ENCODE data around the gene NFKBIL1.
"Not testable (repeated sequence)": the region's sequence is repeated elsewhere in the genome, so short reads cannot be mapped to it uniquely, and the experiment has no call there.

NFKBIL1 gene

DNA sequence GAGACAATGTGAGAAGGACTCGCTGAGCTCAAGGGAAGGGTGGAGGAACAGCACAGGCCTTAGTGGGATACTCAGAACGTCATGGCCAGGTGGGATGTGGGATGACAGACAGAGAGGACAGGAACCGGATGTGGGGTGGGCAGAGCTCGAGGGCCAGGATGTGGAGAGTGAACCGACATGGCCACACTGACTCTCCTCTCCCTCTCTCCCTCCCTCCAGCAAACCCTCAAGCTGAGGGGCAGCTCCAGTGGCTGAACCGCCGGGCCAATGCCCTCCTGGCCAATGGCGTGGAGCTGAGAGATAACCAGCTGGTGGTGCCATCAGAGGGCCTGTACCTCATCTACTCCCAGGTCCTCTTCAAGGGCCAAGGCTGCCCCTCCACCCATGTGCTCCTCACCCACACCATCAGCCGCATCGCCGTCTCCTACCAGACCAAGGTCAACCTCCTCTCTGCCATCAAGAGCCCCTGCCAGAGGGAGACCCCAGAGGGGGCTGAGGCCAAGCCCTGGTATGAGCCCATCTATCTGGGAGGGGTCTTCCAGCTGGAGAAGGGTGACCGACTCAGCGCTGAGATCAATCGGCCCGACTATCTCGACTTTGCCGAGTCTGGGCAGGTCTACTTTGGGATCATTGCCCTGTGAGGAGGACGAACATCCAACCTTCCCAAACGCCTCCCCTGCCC lies 29.6 kb downstream of the NFKBIL1 start:
- no peak for DNase-seq
- in situ Hi-C loops (cut with MboI; ENCODE audit: low pct_unique_long_range_greater_than_20kb, low sequenced_read_pairs), result no loop called here

DNA sequence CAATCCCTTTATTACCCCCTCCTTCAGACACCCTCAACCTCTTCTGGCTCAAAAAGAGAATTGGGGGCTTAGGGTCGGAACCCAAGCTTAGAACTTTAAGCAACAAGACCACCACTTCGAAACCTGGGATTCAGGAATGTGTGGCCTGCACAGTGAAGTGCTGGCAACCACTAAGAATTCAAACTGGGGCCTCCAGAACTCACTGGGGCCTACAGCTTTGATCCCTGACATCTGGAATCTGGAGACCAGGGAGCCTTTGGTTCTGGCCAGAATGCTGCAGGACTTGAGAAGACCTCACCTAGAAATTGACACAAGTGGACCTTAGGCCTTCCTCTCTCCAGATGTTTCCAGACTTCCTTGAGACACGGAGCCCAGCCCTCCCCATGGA lies 30.2 kb downstream of the NFKBIL1 start:
- no peak for DNase-seq

DNA sequence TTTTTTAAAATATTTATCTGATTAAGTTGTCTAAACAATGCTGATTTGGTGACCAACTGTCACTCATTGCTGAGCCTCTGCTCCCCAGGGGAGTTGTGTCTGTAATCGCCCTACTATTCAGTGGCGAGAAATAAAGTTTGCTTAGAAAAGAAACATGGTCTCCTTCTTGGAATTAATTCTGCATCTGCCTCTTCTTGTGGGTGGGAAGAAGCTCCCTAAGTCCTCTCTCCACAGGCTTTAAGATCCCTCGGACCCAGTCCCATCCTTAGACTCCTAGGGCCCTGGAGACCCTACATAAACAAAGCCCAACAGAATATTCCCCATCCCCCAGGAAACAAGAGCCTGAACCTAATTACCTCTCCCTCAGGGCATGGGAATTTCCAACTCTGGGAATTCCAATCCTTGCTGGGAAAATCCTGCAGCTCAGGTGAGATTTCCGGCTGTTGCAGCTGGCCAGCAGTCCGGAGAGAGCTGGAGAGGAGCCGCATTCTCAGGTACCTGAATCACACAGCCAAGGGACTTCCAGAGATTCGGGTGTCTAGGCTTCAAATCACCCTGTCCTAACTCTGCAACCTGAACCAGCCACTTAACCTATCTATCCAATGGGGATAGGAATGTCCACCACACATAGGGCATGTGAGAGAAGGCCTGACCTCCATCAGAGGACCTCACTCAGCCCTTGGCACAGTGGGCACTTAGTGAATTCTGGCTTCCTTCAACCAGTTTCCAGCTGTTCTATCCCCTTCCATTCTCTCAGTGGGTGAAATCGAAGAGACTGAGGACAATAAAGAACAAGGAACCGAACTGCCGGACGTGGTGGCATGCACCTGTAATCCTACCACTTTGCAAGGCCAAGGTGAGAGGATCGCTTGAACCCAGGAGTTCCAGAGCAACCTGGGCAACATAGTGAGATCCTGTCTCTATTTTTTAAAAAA lies 31.0 kb downstream of the NFKBIL1 start:
- in situ Hi-C loops (cut with MboI; ENCODE audit: low pct_unique_long_range_greater_than_20kb, low sequenced_read_pairs), result no loop called here
- DNase-seq, result no peak

More for the DNA sequence above, 30.2 kb downstream of the NFKBIL1 start:
- in situ Hi-C loops (cut with MboI; ENCODE audit: low pct_unique_long_range_greater_than_20kb, low sequenced_read_pairs), result no loop called here

DNA sequence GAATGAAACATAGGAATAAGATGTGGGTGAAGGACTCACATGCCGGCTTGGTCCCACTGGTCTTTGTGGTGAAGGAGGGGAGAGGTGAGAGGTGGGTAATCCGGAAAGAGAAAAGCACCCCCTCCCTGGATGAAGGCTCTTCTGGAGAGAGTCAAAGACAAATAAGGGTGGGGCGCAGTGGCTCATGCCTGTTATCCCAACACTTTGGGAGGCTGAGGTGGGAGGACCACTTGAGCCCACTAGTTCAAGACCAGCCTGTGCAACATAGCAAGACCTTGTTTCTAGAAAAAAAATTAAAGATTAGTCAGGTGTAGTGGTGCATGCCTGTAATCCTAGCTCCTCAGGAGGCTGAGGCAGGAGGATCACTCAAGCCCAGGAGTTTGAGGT lies 31.7 kb downstream of the NFKBIL1 start:
- no peak for DNase-seq
- in situ Hi-C loops (cut with MboI; ENCODE audit: low pct_unique_long_range_greater_than_20kb, low sequenced_read_pairs), result no loop called here

DNA sequence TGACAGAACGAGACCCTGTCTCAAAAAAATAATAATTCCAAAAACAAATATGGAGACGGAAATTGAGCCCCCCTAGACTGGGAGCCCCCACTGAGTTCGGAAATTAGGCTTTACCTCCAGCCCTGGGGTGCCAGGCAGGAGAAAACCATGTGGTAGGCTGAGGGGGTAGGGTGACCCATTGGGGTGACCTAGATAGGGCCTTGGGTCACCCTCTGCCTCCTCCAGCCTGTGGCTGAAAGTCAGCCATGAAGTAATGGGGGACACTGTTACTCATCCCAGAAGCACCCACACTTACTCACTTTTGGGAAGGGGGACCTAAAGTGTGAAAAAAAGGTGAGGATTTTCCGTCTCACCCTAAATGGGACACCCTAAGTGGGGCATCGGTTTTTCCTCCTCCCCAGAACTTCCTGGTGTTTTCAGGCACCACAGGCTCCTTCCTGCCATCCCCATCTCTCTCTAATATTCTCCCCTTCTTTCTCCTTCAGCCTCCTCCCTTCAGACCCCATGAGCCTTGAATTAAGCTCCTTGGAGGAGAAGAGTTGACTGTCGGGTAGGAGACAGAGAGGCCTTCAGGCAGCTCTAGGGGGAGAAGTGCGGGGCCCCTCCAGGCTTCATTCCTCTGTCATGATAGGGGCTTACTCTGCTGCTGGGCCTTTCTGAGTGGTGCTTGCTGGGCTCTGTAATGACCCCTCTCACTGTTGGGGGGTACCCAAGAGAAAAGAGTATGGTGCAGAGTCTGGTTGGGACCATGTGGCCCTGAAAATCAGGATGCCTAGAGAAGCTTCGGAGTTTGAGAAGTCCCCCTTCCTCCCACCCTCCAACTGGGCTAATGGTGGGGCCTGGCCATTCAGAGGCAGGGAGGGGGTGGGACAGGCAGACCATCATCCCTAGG lies 32.4 kb downstream of the NFKBIL1 start:
- in situ Hi-C loops (cut with MboI; ENCODE audit: low pct_unique_long_range_greater_than_20kb, low sequenced_read_pairs), result no loop called here
- no peak for DNase-seq

DNA sequence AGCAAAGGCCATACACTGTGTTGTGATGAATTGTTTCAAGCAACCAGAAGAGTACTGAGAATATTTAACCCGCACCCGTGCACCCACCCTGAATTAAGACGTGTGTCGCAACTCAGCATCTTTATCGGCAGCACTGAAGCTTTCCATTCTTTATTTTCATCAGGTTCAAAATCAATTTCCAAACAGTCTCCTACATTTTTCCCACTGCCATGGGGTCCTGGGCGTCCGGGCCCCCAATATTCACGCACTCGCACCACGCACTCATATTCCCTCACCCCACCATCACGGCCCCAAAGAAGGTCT lies 33.0 kb downstream of the NFKBIL1 start:
- no peak for DNase-seq
- in situ Hi-C loops (cut with MboI; ENCODE audit: low pct_unique_long_range_greater_than_20kb, low sequenced_read_pairs), result no loop called here

DNA sequence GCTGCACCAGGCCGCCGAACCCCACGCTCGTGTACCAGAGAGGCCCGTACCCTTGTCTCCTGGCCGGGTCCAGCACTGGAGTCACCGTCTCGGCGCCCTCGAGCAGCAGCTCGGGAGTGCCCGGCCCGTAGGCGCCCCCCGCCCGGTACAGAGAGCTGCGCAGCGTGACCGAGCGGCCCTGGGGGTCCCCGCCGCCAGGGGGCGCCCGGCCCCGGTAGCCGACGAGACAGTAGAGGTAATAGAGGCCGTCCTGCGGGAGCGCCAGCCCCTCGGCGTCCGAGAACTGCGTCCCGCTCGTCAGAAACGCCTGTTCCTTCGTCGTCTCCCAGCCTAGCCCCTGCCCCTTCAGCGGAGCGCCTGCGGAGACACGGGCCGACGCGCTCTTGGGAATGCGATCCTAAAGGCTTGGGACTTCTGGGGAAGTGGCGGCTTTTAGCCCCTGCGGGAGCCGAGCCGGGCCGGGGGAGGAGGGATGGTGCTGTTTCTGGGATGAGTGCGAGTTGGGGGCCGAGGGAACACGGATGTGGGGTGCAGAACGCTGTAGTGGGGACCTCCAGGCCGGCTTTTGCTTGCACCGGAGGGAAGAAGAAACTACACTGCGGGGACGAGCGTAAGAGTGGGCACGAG lies 33.5 kb downstream of the NFKBIL1 start:
- in situ Hi-C loops (cut with MboI; ENCODE audit: low pct_unique_long_range_greater_than_20kb, low sequenced_read_pairs), result no loop called here
- peak; percentile 88 for DNase-seq

DNA sequence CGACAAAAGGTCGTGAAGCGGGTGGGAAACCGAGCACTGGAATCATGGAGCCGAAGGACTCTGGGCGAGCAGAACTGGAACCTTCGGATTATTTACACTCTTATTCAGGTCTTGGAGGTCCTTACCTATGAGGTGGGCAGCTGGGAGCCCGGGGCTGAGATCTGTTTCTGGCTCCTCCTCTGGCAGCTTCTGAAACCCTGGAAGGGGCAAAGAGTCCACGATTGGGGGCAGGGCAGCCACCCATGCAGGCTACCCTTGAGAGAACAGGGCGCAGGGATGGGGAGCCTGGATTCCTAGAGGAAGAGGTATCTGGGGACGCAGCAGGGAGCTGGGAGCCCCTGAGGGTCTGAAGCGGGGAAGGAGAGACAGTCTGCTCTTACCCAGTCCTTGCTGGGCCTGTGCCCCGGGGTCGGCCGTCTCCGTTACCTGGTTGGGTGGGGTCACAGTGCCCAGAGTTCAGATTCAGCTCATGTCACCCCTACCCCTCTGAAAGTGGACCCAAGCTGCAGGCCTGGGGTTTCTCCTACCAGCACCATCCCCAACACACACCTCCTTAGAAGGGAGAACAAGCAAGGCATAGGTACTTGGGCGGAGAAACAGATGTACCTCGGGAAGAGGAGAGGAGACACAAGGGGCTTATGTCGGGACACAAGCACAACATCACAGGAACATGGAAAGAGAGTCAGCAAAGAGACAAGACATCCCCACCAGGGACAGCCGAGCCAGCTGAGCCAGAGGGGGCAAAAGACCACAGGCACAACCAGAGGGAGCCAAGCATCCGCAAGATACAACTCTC lies 34.2 kb downstream of the NFKBIL1 start:
- in situ Hi-C loops (cut with MboI; ENCODE audit: low pct_unique_long_range_greater_than_20kb, low sequenced_read_pairs), result no loop called here
- no peak for DNase-seq

DNA sequence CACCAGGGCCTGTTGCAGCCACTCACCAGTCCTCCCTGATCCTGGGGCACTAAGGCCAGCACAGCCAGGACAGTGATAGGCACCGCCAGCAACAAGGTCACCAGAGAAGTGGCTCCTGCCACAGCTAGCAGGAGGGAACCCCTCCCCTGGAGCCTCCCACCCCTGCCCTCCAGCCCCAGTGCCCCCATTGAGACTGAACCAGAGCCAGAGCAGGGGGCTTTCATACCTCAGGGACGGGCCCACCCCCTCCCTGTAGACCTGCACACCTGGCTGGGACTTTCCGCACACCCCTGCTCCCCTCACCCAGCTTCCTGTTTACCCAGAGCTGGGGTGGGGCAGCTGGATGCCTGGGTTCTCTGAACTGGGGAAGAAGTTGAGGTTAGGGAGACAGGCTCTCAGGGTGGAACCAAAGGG lies 34.8 kb downstream of the NFKBIL1 start, which contains the start of gene LTB:
Gene LTB (minus strand): TSS at position 195 of the 414 bp plus-strand sequence. CDS start 7 bp downstream, at position 188.
- in situ Hi-C loops (cut with MboI; ENCODE audit: low pct_unique_long_range_greater_than_20kb, low sequenced_read_pairs), result no loop called here
- DNase-seq, result no peak

DNA sequence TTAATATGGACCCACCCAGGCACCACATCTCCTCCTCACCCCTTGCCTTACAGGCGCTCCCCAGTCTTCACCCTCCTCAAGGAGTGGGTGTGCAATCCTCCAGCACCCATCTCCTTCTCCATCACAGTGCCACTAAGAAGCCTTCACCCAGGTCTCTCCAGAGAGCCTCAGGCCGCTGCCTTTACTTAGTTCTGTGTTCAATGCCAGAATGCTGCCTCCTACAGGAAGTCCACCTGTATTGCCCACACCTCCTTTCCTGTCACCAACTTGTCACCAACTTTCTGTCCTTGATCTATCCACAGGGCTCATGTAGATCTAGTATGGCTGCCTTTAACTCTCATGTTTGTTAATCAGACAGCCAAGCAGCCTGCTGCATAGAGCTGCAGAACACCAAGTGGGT lies 38.1 kb downstream of the NFKBIL1 start:
- in situ Hi-C loops (cut with MboI; ENCODE audit: low pct_unique_long_range_greater_than_20kb, low sequenced_read_pairs), result no loop called here
- peak; percentile 76 for DNase-seq

DNA sequence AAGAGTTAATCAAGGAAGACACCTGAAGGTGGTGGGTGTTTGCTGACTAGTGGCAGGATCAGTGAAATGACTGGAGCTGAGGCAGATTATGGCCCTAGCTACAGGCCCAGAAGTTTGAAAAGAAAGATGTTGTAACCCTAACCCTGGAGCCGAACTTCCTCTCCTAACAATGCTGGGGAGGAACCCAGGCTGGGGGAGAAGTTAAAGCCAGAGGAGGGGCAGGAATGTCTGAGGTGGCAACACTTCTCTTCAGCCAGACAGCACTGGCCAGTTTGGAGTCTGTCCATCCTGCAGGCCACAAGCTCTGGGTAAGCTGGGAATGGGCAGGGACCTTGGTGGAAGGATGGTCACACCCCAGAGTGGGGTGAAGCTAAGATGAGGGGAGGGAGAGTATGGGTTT lies 38.6 kb downstream of the NFKBIL1 start, which contains the start of gene LST1:
Gene LST1 (plus strand): TSS at position 270 of the 400 bp plus-strand sequence. CDS start 1,023 bp downstream, outside the sequence.
- in situ Hi-C loops (cut with MboI; ENCODE audit: low pct_unique_long_range_greater_than_20kb, low sequenced_read_pairs), result no loop called here

DNA sequence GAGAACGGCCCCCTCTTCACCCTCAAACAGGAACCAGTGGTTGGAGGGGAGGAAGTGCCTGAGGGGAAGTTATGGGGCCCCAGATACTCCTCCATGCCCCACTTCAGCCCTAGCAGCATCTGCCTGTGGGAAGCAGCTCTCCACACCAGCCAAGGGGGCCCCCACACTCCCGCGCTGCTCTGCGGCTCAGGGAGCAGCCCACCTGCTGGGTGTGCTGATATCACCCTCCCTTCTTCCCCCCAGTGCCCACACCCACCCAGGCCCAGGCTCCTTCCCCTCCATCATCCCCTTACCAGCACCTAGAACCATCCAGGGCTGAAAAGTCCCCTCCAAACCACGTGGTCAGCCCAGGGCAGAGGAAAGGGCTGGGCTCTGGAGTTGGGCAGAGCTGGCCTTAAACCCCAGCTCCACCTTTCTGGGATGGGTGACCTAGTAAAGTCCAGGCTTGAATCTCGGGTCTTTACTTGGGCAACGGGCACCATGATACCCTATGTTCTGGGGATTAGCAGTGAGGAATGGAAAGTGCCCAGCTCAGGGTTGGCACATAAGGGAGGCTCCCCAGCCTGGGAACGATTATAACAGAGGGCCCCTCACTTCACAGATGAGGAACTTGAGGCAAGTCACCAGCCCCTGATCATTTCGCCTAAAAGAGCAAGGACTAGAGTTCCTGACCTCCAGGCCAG lies 39.3 kb downstream of the NFKBIL1 start:
- in situ Hi-C loops (cut with MboI; ENCODE audit: low pct_unique_long_range_greater_than_20kb, low sequenced_read_pairs), result no loop called here
- DNase-seq, result peak; percentile 98

More for the DNA sequence above, 38.6 kb downstream of the NFKBIL1 start, which contains the start of gene LST1:
- peak; percentile 85 for DNase-seq

DNA sequence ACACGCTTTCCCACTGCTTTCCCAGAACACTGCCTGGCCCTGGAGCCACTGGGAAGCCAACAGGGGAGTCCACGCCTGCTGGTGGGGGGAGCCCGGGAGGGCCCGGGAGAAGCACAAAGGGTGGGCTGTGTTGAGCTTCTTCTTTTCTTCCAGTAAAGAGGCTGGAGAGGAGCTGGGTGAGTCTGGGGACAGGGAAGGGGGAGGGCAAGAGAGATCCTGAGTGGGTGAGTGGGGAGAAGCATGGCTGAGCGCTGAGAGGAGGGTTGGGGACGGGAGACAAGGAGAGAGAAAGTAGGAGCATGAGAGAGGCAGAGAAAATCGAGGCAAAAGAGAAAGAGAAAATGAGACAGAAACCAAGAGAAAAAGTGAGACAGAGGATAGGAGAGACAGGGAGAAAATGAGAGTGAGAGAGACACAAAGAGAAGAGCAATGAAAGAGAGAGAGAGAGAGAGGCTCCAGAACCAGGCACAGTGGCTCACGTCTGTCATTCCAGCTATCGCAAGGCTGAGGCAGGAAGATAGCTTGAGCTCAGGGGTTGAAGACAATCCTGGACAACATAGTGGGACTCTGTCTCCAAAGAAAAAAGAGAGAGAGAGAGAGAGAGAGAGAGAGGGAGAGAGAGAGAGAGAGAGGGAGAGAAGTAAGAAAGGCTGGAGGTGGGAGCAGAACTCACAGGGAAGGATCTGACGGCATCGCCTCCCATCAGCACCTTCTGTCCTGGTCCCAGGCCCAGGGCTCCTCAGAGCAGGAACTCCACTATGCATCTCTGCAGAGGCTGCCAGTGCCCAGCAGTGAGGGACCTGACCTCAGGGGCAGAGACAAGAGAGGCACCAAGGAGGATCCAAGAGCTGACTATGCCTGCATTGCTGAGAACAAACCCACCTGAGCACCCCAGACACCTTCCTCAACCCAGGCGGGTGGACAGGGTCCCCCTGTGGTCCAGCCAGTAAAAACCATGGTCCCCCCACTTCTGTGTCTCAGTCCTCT lies 40.7 kb downstream of the NFKBIL1 start:
- no peak for DNase-seq
- in situ Hi-C loops (cut with MboI; ENCODE audit: low pct_unique_long_range_greater_than_20kb, low sequenced_read_pairs), result no loop called here

DNA sequence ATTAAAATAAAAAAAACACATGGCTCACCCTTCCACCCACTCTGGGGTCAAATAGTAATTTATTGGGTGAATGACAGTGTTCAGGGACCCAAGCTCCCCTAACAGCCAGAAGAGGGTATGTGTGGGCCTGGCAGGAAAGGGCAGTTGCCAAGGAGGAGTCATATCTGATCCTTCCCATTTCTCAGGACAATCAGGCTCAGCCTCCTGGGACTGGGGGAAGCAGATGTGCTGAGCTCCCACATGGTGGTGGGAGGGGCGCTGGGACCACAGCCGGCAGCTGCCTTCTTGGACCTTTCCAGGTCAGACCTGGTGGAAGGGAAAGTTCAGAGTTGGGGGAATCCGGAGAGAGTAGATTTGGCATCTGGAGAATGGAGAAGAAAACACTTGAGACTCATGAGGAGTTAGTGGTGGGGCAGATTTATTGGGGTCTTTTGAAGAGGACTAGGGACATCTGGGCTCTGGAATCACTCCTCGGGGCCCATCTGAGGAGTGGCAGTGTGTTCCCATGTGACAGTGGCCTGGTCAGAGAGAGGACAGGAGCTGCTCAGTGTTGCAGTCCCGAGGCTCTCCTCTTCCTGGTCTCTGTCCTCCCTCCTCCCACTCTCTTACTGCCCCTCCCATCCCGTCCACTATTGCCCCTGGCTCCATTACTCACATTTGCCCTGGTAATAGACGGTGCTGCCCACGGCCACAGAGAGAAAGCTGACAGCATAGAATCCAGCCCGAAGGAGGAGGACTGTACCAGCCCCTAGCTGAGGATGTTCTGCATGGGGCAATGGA lies 41.7 kb downstream of the NFKBIL1 start:
- DNase-seq, result peak; percentile 65
- in situ Hi-C loops (cut with MboI; ENCODE audit: low pct_unique_long_range_greater_than_20kb, low sequenced_read_pairs), result no loop called here

DNA sequence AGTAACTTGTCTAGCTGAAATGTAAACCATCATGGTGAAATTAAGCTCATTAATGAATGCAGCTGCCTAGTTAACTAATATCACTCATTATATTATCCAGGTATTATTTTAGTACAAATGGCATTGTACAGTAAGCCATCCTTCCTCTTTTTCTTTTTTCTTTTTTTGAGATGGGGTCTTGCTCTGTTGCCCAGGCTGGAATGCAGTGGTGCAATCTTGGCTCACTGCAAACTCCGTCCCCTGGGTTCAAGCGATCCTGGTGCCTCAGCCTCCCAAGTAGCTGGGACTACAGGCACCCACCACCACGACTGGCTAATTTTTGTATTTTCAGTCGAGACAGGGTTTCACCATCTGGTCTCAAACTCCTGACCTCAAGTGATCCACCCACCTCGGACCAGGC lies 43.3 kb downstream of the NFKBIL1 start:
- DNase-seq; in situ Hi-C loops (cut with MboI; ENCODE audit: low pct_unique_long_range_greater_than_20kb, low sequenced_read_pairs): not testable (repeated sequence)

DNA sequence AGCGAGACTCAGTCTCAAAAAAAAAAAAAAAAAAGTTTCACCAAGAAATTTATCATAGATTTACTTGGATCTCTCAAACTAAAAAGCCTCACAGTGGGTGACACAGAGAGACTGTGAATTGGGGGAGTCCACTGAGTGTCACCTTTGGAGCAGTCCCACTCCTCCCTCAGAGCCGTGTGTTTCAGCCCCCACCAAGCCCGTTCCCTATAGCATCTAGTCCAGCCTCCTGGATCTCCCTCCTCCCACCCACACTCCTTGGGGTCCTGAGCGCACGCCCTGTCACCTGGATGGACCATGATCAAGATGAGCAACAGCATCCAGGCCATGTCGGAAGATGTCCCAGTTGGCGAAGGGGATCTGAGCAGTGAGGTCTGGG lies 45.0 kb downstream of the NFKBIL1 start:
- in situ Hi-C loops (cut with MboI; ENCODE audit: low pct_unique_long_range_greater_than_20kb, low sequenced_read_pairs), result no loop called here
- no peak for DNase-seq
